HG02840 (cell line): ENCODE results near the gene SUPT4H1.

ENCODE experiments used
- ATAC-seq: cut with Tn5 transposase; IDR thresholded peaks from one replicate; pipeline ENCODE4 v1.9.1; 2021; ENCODE audit warnings: mild to moderate bottlenecking, moderate library complexity, moderate number of reproducible peaks; ENCODE audit not compliant: unreplicated experiment, low FRiP score

SUPT4H1 gene

DNA sequence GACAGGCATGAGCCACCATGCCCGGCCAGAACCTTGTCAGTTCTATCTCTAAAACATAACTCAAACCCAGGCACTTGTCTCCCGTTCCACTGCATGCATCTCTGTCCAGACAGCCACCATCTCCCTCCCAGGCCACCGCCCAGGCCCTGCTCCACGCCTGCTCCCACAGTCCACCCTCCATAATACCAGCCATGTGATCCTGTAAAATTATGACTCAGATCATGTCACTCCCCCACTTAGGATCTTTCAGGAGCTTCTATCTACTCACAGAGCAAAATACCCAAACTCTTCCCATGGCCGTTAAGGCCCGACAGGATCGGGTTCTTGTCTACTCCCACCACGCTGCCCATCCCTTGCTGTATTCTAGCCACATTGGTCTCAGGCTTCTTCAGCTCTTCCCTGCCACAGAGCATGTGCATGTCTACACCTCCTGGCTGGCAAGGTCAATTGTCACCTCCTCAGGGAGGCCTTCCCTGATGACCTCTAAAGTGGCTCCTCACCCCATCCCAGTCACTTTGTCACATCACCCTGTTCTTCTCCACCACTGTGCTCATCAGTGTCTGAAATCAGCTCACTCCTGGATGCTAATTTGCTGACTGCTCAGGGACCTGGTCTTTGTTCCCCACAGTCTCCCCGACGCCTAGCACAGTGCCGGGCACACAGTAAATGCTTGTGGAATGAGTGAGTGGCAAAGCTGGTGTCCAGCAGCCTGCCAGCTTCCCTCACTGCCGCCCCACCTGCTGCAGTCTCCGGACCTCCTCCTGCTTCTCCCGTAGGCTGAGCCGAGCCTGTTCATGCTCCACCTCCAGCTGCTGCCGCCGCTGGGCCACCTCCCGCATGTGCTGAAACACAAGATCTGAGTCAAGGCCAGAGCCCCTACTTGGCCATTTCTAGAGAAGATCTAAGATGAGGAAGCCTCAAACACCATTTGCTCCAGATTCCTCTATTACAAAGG is 30.2 kb downstream of the SUPT4H1 start:
- no peak for ATAC-seq

DNA sequence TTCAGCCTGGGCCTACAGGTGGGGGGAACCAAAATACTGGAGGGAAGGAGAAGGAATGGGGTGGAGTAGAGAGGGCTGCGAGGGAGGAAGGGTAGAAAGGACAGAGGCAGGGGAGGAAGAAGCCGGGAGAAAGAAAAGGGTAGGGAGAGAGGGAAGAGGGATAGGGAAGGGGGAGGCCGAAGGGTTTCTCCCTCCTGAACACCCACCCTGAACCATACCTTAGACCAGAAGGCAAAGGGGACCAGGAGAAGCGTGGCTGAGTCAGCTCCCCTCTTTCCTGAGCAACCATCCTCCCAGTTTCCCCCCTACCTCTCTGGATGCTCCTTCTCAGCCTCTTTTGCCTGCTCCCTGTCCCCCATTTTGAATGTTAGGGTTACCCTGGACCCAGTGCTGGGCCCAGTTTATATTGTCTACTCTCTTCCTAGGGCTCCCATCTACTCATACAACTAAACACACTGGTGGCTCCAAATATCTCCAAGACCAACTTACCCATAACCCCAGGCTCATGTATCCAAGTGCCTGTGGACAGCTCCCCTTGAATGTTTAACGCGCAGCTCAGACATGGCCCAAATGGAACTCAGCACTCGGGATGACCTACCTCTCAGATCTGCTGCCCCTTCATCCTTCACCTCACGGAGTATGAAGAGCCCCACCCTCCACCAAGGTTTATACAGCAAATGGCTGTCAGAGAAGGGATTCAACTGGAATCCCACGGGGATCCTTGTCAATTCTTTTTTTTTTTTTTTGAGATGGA is 31.3 kb downstream of the SUPT4H1 start:
- no peak for ATAC-seq

DNA sequence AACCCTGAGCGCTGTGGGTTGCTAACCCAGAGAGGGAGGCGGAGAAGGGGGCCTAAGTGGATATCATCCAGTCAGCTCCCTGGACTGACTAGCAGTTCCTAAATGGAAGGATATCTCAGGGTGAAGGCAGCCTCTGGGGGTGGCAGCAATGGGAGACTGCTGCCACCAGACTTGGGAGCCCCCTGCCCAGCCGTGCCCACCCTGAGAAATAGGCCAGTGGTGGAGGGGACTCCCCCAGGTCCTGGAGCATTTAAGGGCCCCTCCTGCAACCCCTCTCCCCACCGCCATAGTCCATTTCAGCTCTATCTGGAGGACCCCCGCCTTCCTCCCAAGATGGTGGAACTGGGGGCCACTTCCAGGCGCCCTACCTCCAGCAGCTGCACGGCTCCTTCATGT is 31.8 kb downstream of the SUPT4H1 start:
- ATAC-seq: no peak

DNA sequence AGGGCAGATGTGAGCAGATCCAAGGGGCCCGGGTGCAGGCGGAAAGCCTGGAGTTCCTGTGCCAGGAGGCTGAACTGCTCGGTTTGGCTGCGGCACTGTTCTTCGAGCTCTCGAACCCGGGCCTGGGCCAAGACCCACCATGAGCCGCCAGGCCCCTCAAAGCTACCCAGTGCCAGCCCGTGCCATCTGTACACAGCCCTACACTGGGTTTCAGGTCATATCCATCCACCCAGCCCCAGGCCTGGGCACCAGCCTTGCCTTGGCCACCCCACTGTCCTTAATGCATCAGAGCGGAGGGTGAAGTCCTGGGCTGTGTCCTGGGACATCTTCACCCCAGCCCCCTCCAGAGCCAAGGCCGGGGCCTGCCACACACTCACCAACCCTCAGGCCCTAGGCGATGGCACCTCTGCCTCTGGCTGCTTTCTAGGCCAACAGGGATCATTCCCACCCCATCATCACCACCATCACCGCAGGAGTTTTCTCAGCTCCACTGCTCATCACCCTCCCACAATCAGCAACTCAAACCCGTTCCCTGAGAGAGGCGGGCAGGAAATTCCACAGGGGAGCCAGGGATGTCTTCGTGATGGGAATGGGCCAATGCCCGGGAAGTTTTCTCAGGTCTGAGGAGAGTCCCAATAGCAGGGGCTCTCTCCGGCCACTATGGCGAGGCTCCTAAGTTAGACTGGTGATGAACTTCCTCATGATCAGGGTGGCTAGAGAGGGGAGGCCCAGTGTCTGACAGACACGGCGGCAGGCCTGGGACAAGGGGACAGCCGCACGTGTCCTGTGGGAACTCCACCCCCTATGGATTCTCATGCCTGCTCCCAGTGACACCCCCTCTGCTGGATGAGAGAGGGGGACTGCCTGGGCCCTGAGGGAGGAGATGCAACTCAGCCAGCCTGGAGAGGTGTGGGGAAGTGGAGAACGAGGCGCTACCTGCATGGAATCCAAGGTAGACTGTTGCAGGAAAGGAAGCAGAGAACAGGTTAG is 32.5 kb downstream of the SUPT4H1 start:
- no peak for ATAC-seq

DNA sequence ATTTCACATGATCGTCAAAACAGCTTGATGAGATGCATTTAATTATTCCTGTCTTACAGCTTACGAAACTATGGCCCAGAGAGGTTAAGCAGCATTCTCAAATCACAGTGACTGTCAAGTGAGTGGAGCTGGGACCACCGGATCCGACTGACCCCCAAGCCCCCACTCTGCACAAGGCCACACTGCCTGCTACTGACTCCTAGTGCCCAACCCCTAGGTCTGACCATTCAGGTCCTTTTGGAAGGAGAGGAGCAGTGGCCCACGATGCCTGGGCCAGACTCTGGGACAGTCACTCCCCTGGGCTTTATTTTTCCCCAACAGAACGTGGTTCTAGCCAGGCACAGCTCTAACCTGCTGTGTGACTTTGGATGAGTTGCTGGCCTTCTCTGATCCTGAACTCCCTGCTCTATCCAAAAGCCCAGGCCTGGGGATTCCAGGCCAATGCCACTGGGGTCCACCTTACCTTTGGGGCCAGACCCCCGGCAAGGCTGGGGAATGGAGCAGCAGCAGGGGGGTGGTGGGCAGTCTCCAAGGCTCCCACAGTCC is 33.3 kb downstream of the SUPT4H1 start:
- no peak for ATAC-seq

DNA sequence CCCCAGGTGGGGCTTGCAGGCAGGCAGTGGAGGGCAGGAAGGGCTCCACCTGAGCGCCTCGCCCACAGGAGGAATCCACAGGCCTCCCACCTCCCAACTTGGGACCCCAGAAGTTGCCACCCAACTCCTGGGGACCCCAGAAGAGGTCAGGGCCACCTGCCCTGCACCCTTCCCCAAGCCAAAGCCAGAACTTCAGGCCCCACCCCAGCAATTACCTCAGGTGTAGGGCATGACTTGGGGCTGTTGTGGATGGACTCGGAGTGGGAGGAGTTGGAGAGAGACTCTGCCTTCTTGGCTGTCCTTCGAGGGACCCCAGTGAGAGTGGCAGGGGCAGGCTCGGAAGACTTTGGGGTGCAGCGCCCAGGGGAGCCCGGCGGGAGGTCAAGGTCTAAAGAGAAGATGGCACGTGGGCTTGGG is 33.9 kb downstream of the SUPT4H1 start:
- no peak for ATAC-seq

DNA sequence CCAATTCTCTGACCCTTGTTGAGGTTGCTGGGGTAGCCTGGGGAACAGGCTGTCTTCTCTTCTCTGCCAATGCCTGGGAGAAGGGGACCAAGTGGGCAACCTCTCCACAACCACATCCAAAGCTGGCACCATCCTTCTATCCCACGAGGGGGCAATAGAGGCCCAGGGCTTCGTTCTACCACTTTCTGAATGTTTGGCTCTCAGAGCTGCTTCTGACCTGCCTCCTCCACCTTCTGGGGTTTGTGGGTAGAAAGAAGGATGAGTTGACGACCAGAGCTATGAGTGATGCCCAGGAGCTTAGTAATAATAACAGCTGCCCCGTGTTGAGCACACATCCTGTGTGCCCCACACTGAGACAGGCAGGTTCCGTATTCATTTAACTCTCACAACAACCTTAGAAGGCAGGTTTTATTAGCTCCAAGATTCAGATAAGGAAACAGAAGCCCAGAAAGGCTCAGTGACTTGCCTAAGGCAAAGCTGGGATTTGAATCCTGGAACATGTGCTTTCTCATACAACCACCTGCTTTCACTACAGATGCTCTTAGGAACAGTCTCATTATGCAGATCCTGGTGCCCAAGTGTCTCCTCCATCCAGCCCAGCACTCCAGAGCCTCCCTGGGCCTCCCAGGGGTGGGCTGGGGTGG is 34.5 kb downstream of the SUPT4H1 start:
- no peak for ATAC-seq

DNA sequence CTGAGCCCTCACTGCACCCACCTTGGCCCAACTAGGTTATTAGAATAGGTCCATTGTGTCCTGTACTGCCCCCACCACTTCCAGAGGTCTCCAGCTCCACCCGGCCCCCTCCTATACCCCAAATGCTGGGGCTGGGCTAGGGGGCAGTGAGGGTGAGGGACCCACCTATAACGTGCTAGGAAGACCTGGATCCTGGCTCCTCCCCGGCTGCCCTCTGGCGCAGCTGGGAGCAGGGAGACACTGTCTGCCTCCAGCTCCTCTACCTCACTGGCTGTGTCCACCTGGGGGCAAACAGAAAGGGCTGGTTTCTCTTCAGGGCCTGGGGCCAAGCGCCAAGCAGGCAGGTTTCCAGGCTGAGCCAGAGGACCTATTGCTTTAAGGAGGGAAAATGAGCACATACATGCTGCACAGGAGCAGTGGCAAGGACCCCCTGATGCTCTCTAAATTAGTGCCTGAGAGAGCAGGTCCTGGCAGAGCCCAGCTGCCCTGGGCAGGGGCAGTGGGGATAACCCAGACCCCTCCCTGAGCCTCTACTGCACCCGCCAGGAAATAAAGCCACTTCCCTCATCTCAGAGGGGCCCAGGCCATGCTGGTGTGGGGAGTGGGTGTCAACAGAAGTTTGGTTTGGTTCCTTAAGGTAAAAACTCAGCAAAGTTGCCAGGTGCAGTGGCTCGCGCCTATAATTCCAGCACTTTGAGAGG is 35.6 kb downstream of the SUPT4H1 start:
- no peak for ATAC-seq

DNA sequence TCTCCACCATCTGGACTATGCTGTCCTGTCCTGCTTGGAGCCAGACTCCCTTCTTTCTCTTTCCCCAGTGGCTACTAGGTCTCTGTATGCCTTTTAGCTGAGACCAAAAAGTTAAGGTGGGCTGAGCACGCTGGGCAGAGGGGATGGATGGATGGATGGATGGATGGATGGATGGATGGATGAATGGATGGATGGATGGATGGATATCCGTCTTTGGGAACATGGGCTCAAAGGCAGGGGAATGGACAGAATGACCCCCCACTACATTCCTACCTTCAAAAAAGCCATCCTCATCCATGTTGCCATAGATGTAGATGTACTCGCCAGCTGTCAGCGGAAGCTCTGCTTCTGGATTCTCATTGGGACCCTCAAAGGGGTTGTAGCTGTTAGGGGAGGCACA is 36.3 kb downstream of the SUPT4H1 start:
- no peak for ATAC-seq

DNA sequence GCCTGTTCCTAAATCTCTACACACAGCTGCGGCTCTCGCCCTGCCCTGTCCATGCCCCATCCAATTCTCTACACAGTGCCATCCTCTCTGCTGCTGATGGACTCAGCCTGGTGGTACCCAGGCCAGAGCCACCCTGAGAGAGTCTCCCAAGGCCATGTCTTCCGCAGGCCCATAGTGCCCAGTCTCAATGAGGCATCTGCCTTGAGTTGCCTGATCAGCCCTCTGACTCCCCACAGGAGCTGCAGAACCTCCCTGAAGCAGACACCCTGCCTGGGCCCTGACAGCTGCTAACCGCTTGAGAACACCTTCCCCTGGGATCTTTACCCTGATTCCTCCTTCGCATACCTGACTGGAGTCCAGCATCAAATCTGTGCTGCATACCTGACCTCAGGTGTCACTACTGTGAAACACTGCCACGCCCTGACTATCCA is 36.7 kb downstream of the SUPT4H1 start:
- ATAC-seq: no peak

DNA sequence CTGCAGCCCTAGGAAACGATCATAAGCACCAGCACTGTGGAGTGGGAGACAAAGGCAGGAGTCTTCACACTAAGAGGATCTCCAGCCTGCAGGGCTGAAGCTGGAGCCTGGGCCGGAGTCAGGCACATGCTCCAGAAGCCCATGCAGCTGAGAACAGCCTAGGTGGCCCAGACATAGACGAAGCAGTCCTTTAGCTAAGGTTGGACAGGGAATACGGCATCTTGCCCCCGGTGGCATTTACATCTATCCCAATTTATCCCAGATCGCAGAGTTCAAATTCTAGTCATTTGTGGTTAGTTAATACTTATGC is 37.3 kb downstream of the SUPT4H1 start:
- no peak for ATAC-seq

DNA sequence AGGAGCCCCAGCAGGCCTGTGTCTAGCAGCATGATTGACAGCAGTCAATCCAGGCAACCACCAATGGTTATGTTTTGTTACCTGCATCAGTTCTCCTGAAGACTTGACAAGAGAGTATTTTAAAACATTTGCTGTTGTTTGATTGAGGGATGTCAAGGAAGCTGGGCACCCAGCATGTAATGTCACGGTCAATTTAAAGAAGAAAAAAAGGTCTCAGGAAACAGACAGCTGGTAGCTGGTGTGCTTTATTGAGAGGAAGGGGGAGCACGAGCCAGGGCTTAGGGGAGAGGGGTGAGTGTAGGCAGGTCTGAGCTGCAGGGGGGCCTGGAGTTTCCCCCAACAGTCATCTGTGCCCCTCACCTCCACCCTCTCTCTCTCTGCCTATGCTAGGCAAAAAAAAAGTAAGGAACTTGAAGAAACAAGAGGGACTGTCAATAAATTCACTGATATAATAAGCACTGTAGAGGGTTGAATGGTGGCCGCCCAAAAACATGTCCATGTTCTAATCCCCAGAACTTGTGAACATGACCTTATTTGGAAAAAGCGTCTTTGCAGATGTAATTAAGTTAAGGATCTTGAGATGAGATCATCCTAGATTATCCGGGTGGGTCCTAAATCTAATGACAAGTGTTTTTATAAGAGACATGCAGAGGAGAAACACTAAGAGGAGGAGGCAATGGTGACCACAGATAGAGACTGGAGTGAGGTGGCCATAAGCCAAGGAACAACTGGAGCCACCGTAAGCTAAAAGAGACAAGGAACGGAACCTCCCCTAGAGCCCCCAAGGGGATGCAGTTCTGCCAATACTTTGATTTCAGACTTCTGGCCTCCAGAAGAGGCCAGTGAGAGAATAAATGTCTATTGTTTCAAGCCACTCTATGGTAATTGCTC is 37.9 kb downstream of the SUPT4H1 start:
- no peak for ATAC-seq

DNA sequence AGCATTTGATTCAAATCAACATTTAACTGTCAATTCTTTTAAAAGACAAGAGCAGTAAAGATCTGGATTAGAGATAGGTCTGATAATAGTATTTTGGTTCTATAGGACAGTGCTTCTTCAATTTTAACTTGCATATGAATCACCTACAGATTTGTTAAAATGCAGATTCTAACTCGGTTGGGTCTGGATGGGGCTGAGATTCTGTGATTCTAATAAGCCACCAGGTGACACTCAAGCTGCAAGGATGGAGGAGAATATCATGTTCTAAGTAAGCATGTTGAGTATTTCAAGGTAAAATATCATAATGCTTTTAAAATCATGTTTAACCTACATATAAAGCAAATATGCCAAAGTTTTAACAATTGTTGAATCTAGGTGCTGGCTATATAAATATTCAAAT is 39.2 kb downstream of the SUPT4H1 start:
- no peak for ATAC-seq

DNA sequence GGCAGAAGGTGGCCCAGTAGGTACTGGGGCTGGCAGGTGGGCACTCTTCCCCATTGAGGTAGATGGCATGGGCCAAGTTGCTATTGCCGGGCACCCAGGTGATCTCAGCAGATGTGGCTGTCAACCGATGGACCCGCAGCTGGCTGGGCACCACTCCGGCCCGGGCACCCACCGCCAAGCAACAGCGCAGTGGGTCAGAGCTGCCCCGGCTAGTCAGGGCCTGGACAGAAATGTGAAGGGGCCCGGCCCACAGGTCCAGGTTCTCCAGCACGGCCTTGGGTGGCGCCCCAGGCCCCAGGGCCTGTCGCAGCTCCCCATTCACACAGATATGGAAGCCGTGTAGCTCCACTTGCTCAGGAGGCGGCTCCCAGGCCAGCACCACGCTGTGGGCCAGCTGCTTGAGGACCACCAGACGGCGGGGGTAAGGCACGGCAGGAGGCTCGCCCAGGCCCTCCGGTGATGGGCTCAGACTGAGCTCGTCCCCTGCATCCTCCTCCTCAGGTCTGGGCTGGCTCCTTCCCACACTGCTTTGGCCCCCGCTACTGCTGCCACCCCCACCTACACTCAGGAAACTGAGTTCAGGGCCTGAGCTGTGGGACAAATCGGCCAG is 39.9 kb downstream of the SUPT4H1 start:
- ATAC-seq: no peak

DNA sequence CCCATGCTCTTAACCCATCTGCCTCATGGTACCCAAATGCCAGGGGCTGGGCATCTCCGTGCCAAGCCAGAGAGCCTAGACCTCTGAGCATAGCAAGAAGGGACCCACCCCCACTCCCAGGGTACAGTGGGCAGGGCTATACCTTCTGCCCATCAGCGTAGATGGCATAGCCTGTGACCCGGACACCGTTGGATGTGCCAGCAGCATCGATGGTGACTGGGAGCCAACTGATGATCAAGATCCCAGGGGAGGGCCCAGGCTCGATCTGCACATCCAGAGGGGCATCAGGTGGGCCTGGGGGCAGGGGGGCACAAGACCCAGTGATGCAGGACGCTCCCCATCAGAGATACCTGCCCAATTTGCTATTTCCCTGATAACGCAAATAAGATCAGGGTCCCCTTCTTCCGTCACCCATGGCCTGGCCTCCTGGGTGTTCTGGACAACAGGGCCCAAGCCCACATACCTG is 40.5 kb downstream of the SUPT4H1 start:
- no peak for ATAC-seq

DNA sequence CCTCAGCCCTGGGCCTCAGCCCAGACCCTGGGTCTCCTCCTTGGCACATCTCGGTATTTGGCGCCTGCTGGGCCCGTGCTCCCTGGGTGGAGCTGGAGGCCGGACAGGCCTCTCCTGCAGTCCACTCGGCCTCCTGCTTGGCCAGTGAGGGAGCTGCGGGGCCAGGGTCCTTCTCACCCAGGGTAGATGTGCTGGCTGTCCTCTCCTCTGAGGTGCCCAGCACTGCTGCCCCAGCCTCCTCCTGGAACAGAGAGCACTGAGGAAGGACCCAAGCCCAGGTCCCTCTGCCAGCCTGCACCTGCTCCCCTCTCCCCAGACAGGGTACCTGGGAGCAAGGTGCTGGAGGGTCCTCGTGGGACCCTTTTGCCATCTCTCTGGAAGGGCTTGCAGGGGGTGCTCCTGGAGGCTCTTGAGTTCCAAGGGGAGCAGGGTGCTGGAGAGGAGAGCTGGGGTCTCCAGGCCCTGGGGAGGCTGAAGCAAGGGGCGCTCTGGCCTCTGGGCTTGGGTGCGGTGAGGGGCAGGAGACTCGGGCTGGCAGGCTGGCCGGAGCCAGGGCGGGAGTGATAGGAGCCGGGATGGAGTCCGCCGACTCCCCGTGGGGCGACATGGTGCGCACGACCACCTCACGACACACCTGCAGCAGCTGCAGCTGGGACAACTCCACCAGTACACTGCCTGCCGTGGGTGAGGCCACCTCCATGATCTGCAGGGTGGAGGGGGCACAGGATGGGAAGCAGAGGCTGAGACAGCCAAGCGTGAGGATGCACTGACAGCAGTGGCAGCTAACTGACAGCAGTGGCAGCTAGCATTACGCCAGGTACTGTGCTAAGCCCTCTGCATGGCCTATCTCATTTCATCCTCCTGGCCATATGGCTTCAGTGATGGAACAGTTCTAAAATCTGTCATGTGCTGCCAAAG is 41.2 kb downstream of the SUPT4H1 start:
- ATAC-seq: no peak

DNA sequence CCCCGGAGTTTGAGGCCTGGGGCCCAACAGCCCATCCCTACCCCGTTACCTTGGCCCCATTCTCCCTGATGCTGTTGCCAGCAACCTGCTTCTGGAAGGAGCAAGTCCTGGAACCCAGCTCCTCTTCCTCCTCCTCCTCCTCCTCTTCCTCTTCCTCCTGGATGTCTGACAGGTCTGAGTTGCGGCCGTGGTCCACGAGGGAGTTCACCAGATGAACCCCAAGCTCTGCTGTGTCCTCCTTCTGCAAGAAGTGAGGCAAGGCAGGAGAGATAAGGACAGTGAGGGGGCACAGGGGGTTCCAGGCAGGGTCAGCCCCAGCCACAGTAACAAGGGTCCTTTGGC is 42.1 kb downstream of the SUPT4H1 start:
- no peak for ATAC-seq
